PC-9 (cell line): ENCODE measurements around the gene SGTA. TPM values are rescaled to one million over a fixed set of nuclear protein-coding genes. Genes with fewer than 3 reads are reported as not detected.

Source experiments
- BruUV-seq: library from RNA; stranded (reverse); fragments of 400-500 nt; replicated peaks from 2 replicates; lab custom pipeline; 2021; lab: Mats Ljungman, UMichigan
- CTCF ChIA-PET: fragments of 300-600 bp; sonication (Branson Sonifier 250); formaldehyde crosslinking; loops from one replicate; lab custom pipeline; 2022; ENCODE audit warnings: antibody characterized with exemption; lab: Charles Lee
- POLR2A ChIA-PET: fragments of 300-600 bp; sonication (Branson Sonifier 250); formaldehyde crosslinking; loops from one replicate; lab custom pipeline; 2022; ENCODE audit warnings: antibody characterized with exemption; ENCODE audit not compliant: unreplicated experiment; lab: Charles Lee
- DNase-seq, 2 experiments: peaks; one replicate each; pipeline versions ENCODE4 v3.0.0 to v3.0.0-alpha.2; 2015 to 2022; ENCODE audit warnings: mixed read lengths in 1 of 2
- H2AFZ ChIP-seq: fragments of 200-600 bp; sonication (generic); 2 replicates; pipeline ENCODE4 v1.8.1; 2017; ENCODE audit warnings: antibody characterized with exemption
- H3F3A ChIP-seq: fragments of 200-600 bp; sonication (generic); 2 replicates; pipeline ENCODE4 v1.8.1; 2017; ENCODE audit warnings: antibody characterized with exemption, mild to moderate bottlenecking, low read depth; ENCODE audit not compliant: insufficient read depth
- H3K27ac ChIP-seq: fragments of 200-600 bp; sonication (generic); 2 replicates; pipeline ENCODE4 v1.6.1; 2016; ENCODE audit warnings: mixed run types
- H3K27me3 ChIP-seq: fragments of 200-600 bp; sonication (generic); 2 replicates; pipeline ENCODE4 v1.6.1; 2016; ENCODE audit warnings: low read depth, mixed run types; ENCODE audit not compliant: insufficient read depth
- H3K36me3 ChIP-seq: fragments of 200-600 bp; sonication (generic); 2 replicates; pipeline ENCODE4 v1.6.1; 2016; ENCODE audit warnings: low read depth, mixed run types
- H3K4me1 ChIP-seq: fragments of 200-600 bp; sonication (generic); replicated peaks from 2 replicates; pipeline ENCODE4 v1.6.1; 2016; ENCODE audit warnings: mixed run types; ENCODE audit not compliant: insufficient read depth
- H3K4me2 ChIP-seq: fragments of 200-600 bp; sonication (generic); 2 replicates; pipeline ENCODE4 v1.6.1; 2017; ENCODE audit warnings: mixed run types
- H3K4me3 ChIP-seq: fragments of 200-600 bp; sonication (generic); 2 replicates; pipeline ENCODE4 v1.6.1; 2016; ENCODE audit warnings: mixed run types
- H3K79me2 ChIP-seq: fragments of 200-600 bp; sonication (generic); 2 replicates; pipeline ENCODE4 v1.6.1; 2017; ENCODE audit warnings: low read depth, mixed run types
- H3K9me2 ChIP-seq: fragments of 200-600 bp; sonication (generic); 2 replicates; pipeline ENCODE4 v1.8.1; 2017; ENCODE audit warnings: mild to moderate bottlenecking; ENCODE audit not compliant: insufficient read depth
- H3K9me3 ChIP-seq: fragments of 200-600 bp; sonication (generic); 2 replicates; pipeline ENCODE4 v1.8.1; 2016; ENCODE audit warnings: low read depth; ENCODE audit not compliant: insufficient read depth
- H4K20me1 ChIP-seq: fragments of 200-600 bp; sonication (generic); 2 replicates; pipeline ENCODE4 v1.8.1; 2017; ENCODE audit not compliant: insufficient read depth
- CTCF ChIP-seq: fragments of 200-600 bp; sonication (generic); conservative IDR thresholded peaks from 2 replicates; pipeline ENCODE4 v1.6.1; 2017; ENCODE audit warnings: mixed run types, antibody characterized with exemption, mild to moderate bottlenecking, moderate library complexity
- EZH2 ChIP-seq: fragments of 200-600 bp; sonication (generic); IDR thresholded peaks from 2 replicates; pipeline ENCODE4 v1.8.0; 2017; ENCODE audit warnings: antibody characterized with exemption, low read depth
- intact Hi-C: fragments of 100-400 bp; cut with micrococcal nuclease; formaldehyde crosslinking; loops from one replicate; pipeline ENCODE4 v1.10.0; 2022; ENCODE audit not compliant: unreplicated experiment
- total RNA-seq: library from RNA; stranded (reverse); gene quantifications from 2 replicates; pipeline ENCODE4 v1.2.3, GENCODE V29; 2021

The SGTA gene
- total RNA-seq, 1 experiment from 2014 or later = 40.7 TPM

- no peak for TF ChIP-seq EZH2
- no peak for TF ChIP-seq CTCF
- DNase-seq = no peak
- no TSS peak for BruUV-seq
- Histone ChIP-seq H3K4me2 (no peak overlapping the region), H3K9me3 (no peaks in the 10 kb centered on the region), H3K4me3 (no peak overlapping the region), H3F3A (no peaks in the 10 kb centered on the region), H2AFZ (no peak overlapping the region), H3K27me3 (no peaks in the 10 kb centered on the region), H3K27ac (no peak overlapping the region), H3K9me2 (no peaks in the 10 kb centered on the region), H3K4me1 (no peaks in the 10 kb centered on the region), H3K79me2 (no peaks in the 10 kb centered on the region), H3K36me3 (no peaks in the 10 kb centered on the region), H4K20me1 (no peaks in the 10 kb centered on the region)
- intact Hi-C loops = no loop called here
- ChIA-PET POLR2A (interaction anchor here (0.6 kb wide), 1 partner anchor 30 kb away, joined by 4 read pairs; no protein-coding TSS in a partner anchor), CTCF (no interaction called here)
Observed at GRCh38 chr19:2759965-2760364, 23.1 kb downstream of the SGTA start.

- no peaks in the 10 kb centered on the region for H4K20me1 ChIP-seq
- H3K4me1 ChIP-seq = no peaks in the 10 kb centered on the region
- CTCF ChIA-PET = no interaction called here
- H3K79me2 ChIP-seq = no peaks in the 10 kb centered on the region
- no peak overlapping the region for H3K4me3 ChIP-seq
- H3K36me3 ChIP-seq = no peaks in the 10 kb centered on the region
- no peak for TF ChIP-seq CTCF
- no peak for TF ChIP-seq EZH2
- H3F3A ChIP-seq = no peaks in the 10 kb centered on the region
- H3K27me3 ChIP-seq = no peaks in the 10 kb centered on the region
- intact Hi-C loops = no loop called here
- no TSS peak for BruUV-seq
- H3K9me3 ChIP-seq = no peaks in the 10 kb centered on the region
- POLR2A ChIA-PET = interaction anchor here (0.6 kb wide), 2 partner anchors 23 to 30 kb away, joined by 4 read pairs; no protein-coding TSS in a partner anchor
- H3K9me2 ChIP-seq = no peaks in the 10 kb centered on the region
- DNase-seq = no peak
- no peak overlapping the region for H2AFZ ChIP-seq
- H3K27ac ChIP-seq = no peak overlapping the region
- no peak overlapping the region for H3K4me2 ChIP-seq
Observed at GRCh38 chr19:2759362-2759761, 23.7 kb downstream of the SGTA start.

GRCh38 chr19:2758601-2759313, 24.3 kb downstream of the SGTA start:
- Histone ChIP-seq H3F3A (no peaks in the 10 kb centered on the region), H3K9me2 (no peaks in the 10 kb centered on the region), H3K4me2 (no peak overlapping the region), H4K20me1 (no peaks in the 10 kb centered on the region), H3K27ac (no peak overlapping the region), H3K36me3 (no peaks in the 10 kb centered on the region), H3K9me3 (no peaks in the 10 kb centered on the region), H3K4me1 (no peaks in the 10 kb centered on the region), H3K4me3 (no peak overlapping the region), H3K27me3 (no peaks in the 10 kb centered on the region), H2AFZ (no peak overlapping the region), H3K79me2 (no peaks in the 10 kb centered on the region)
- CTCF ChIA-PET = no interaction called here
- BruUV-seq = no TSS peak
- DNase-seq = no peak
- TF ChIP-seq EZH2 = no peak
- no peak for TF ChIP-seq CTCF
- POLR2A ChIA-PET = no interaction called here
- intact Hi-C loops = no loop called here
